Pancreas (tissue), 10 donors: ENCODE results near the gene DNAH5. TPM values are rescaled to one million over a fixed set of nuclear protein-coding genes. Genes with fewer than 3 reads are reported as not detected.

Experiments
- ATAC-seq, 4 donors: fragments of 200-7000 bp; cut with Tn5 transposase; one replicate each; pipeline versions ENCODE4 v1.8.0 to v1.9.1; 2020; ENCODE audit warnings: mild to moderate bottlenecking in 4 of 4, moderate library complexity in 4 of 4
- DNase-seq, 6 donors: peaks; one replicate each; pipeline ENCODE4 v3.0.0-alpha.2; 2020
- FAIRE-seq: peaks from 2 replicates; lab custom pipeline; 2012; peaks lifted over from hg19 to GRCh38; lab: Jason Lieb, UNC
- H3K27ac ChIP-seq, 4 donors: fragments of 200-600 bp; sonication (generic); 1 replicate in 3 of 4; 2 replicates in 1 of 4; pipeline versions ENCODE4 v1.5.0 to v1.8.0; 2020
- H3K27me3 ChIP-seq, 4 donors: fragments of 200-600 bp; one replicate each; pipeline ENCODE4 v1.8.0; 2021
- H3K36me3 ChIP-seq, 3 donors: fragments of 200-600 bp; sonication (generic) in 1 of 3; one replicate each; pipeline versions ENCODE4 v1.5.0 to v1.8.0; 2020 to 2021
- H3K4me1 ChIP-seq, 3 donors: fragments of 200-600 bp; one replicate each; pipeline ENCODE4 v1.8.0; 2021
- H3K4me3 ChIP-seq, 4 donors: fragments of 200-600 bp; sonication (generic) in 2 of 4; one replicate each; pipeline versions ENCODE4 v1.5.0 to v1.8.0; 2020 to 2021
- H3K9me3 ChIP-seq, 4 donors: fragments of 200-600 bp; one replicate each; pipeline ENCODE4 v1.8.0; 2021
- WGBS, 2 donors: extraction: QIAGEN DNeasy Blood & Tissue Kit; methylation state at CpG; one replicate each; pipeline ENCODE4 v1.1.7; 2013; 5-methylcytosine and 5-hydroxymethylcytosine counted together
- intact Hi-C, 3 donors: fragments of 100-400 bp; cut with DNase I; formaldehyde crosslinking; loops; one replicate each; pipeline versions ENCODE4 v1.11.1 to v1.14.2; 2022
- polyA plus RNA-seq, 2 donors: library from polyadenylated mRNA; stranded (reverse); fragments of 200-250 nt; gene quantifications; one replicate each; pipeline ENCODE4 v1.2.3, GENCODE V29; 2013
- total RNA-seq, 6 donors: library from RNA; stranded (reverse); fragmentation: NEBNext Ultra II Directional in 4 of 6; extraction: Animal tissue kit (Norgen Biotek cat#: 25700) in 4 of 6; gene quantifications; one replicate each; pipeline versions ENCODE4 v1.2.1 to v1.2.4, GENCODE V29; 2021 to 2023
- TF ChIP-seq, protein P1 (sequence below), 4 donors: fragments of 200-600 bp; sonication (generic) in 3 of 4; IDR thresholded peaks; one replicate each; pipeline versions ENCODE4 v1.5.0 to v1.8.0; 2021; ENCODE audit warnings: antibody characterized with exemption in 4 of 4
- donor health status: healthy with polysubstance abuse.
- donor health status: DM: no; HTN: no; CAD: no; lungs with moderate emphysema.
- donor health status: DM: no; HTN: no; CAD: no.
- donor health status: control.
- donor health status: control.
- donor health status: Bipolar disorder and iron deficiency.
- donor health status: DM: yes; HTN: yes; CAD: no.
- donor health status: DM: no; HTN: no; CAD: no.
- donor health status: DM: no; HTN: no; CAD: no.
- donor health status: DM: yes; HTN: yes; CAD: no.

Gene DNAH5
- total and polyA plus RNA-seq, 8 donors: 0.84 to 5.3 (median 1.6) TPM

GRCh38 chr5:13976223-13976622 is 31.7 kb upstream of the DNAH5 start:
- FAIRE-seq: no peak
- Histone ChIP-seq H3K4me3 (no peak overlapping the region), H3K36me3 (no peaks in the 10 kb centered on the region), H3K4me1 (no peaks in the 10 kb centered on the region), H3K27ac (no peak overlapping the region), H3K27me3 (no peaks in the 10 kb centered on the region), H3K9me3 (no peaks in the 10 kb centered on the region)
- intact Hi-C loops: no loop called here
- no peak for ATAC-seq
- TF ChIP-seq, protein P1, sequence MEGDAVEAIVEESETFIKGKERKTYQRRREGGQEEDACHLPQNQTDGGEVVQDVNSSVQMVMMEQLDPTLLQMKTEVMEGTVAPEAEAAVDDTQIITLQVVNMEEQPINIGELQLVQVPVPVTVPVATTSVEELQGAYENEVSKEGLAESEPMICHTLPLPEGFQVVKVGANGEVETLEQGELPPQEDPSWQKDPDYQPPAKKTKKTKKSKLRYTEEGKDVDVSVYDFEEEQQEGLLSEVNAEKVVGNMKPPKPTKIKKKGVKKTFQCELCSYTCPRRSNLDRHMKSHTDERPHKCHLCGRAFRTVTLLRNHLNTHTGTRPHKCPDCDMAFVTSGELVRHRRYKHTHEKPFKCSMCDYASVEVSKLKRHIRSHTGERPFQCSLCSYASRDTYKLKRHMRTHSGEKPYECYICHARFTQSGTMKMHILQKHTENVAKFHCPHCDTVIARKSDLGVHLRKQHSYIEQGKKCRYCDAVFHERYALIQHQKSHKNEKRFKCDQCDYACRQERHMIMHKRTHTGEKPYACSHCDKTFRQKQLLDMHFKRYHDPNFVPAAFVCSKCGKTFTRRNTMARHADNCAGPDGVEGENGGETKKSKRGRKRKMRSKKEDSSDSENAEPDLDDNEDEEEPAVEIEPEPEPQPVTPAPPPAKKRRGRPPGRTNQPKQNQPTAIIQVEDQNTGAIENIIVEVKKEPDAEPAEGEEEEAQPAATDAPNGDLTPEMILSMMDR (IDR thresholded peaks at IDR 0.05): no peak
- WGBS, 2 donors: 46 to 52% methylated on average over 2 of the region's 2 CpGs
- no peak for DNase-seq

DNA sequence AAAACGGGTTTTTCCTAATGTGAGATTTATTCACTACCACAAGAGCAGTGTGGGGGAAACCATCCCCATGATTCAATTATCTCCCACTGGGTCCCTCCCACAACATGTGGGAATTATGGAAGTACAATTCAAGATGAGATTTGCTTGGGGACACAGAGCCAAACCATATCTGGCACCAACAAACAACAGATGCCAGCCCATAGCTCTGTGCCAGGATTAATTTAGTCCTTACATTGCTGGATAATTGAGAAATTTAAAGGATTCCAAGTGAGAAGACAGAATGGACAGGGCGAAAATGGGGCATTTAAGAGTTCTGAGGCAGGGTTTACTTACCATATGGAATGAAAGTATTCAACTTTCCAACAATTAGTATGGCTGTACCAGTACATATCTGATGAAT is 30.8 kb upstream of the DNAH5 start:
- no peak for ATAC-seq

GRCh38 chr5:13973724-13974123 is 29.2 kb upstream of the DNAH5 start:
- no peak for FAIRE-seq
- H3K9me3 ChIP-seq: no peaks in the 10 kb centered on the region
- no peaks in the 10 kb centered on the region for H3K4me1 ChIP-seq
- TF ChIP-seq, protein P1 (IDR thresholded peaks at IDR 0.05): no peak
- no peak overlapping the region for H3K27ac ChIP-seq
- 68 to 73% methylated on average over 6 of the region's 6 CpGs for WGBS, 2 donors
- no peak for ATAC-seq
- no peaks in the 10 kb centered on the region for H3K36me3 ChIP-seq
- H3K27me3 ChIP-seq: no peaks in the 10 kb centered on the region
- intact Hi-C loops: no loop called here
- no peak overlapping the region for H3K4me3 ChIP-seq
- DNase-seq: no peak

More for the DNA sequence above, 30.8 kb upstream of the DNAH5 start:
- TF ChIP-seq, protein P1 (IDR thresholded peaks at IDR 0.05): no peak
- intact Hi-C loops: no loop called here
- Histone ChIP-seq H3K9me3 (no peaks in the 10 kb centered on the region), H3K4me3 (no peak overlapping the region), H3K4me1 (no peaks in the 10 kb centered on the region), H3K27ac (no peak overlapping the region), H3K36me3 (no peaks in the 10 kb centered on the region), H3K27me3 (no peaks in the 10 kb centered on the region)
- DNase-seq (no peak), FAIRE-seq (no peak)
- WGBS, 2 donors: 68 to 70% methylated on average over 2 of the region's 2 CpGs

DNA sequence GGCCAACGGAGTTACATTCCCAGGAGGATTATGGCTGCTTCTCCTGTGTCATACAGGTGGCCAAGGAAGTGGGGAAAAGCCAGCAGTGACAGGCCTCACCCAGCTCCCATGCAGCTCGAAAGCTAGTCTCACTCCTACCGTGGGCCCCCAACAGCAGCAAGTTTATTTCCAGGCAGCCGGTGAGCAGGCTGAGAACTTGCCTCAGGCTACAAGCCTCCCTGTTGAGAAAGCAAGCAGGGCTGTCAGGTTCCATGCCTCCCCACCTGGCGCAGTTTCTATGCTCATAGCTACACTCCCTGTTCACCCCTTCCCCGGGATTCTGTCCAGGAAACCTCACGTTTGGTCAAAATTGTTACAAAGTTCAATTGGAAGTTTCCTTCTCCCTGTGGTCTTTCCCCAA is 27.5 kb upstream of the DNAH5 start:
- WGBS, 2 donors: 73 to 76% methylated on average over 7 of the region's 7 CpGs
- intact Hi-C loops: no loop called here
- TF ChIP-seq, protein P1 (IDR thresholded peaks at IDR 0.05): no peak
- Histone ChIP-seq H3K4me1 (no peaks in the 10 kb centered on the region), H3K36me3 (no peaks in the 10 kb centered on the region), H3K27me3 (no peaks in the 10 kb centered on the region), H3K9me3 (no peaks in the 10 kb centered on the region), H3K27ac (no peak overlapping the region), H3K4me3 (no peak overlapping the region)
- ATAC-seq (no peak), FAIRE-seq (no peak), DNase-seq (no peak)

DNA sequence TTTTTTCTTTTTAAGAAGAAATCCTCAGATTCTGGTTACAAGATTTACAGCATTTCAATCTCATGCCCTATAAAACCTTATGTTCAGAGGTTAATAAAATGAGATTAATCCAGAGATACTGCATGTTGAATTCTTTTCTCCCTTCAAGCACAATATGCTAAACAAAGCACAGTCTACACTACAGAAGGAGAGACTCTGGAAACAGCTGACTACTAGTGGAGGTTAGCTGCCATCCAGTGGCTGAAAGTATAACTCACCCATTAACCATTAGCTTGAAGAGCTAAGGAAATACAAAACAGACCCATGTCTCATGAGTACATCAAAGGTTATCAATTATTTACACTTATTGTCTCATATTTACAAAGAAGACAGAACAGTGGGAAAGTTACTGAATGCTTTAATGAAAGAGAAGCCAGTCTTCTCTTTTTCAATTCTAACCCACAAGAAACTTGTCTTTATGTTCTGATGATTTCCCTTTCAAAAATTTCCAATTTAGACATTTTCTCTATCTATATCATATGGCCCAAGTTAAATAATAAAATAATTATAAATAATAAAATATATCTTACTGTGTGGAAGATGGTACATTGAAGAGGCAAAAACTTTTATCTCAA is 12.7 kb upstream of the DNAH5 start:
- no peak overlapping the region for H3K27ac ChIP-seq
- DNase-seq (peak in 2 of 6 donors; percentile 11 to 23), FAIRE-seq (peak; percentile 85), ATAC-seq (peak; percentile 64 to 91 (median 91))
- peaks cover 0 to 3% (median 0%) of the 10 kb centered on the region in 4 donors for H3K27me3 ChIP-seq
- H3K4me1 ChIP-seq: no peaks in the 10 kb centered on the region
- intact Hi-C loops: no loop called here
- no peak overlapping the region for H3K4me3 ChIP-seq
- no peaks in the 10 kb centered on the region for H3K36me3 ChIP-seq
- TF ChIP-seq, protein P1 (IDR thresholded peaks at IDR 0.05): peak; percentile 7 to 48 (median 36)
- H3K9me3 ChIP-seq: no peaks in the 10 kb centered on the region
